Hepatic stellate cell (primary cell): ENCODE results near the gene PTPRG.

ENCODE experiments used
- DNase-seq: peaks from one replicate; pipeline ENCODE4 v3.0.0; 2011; ENCODE audit warnings: low spot score

The PTPRG gene

DNA sequence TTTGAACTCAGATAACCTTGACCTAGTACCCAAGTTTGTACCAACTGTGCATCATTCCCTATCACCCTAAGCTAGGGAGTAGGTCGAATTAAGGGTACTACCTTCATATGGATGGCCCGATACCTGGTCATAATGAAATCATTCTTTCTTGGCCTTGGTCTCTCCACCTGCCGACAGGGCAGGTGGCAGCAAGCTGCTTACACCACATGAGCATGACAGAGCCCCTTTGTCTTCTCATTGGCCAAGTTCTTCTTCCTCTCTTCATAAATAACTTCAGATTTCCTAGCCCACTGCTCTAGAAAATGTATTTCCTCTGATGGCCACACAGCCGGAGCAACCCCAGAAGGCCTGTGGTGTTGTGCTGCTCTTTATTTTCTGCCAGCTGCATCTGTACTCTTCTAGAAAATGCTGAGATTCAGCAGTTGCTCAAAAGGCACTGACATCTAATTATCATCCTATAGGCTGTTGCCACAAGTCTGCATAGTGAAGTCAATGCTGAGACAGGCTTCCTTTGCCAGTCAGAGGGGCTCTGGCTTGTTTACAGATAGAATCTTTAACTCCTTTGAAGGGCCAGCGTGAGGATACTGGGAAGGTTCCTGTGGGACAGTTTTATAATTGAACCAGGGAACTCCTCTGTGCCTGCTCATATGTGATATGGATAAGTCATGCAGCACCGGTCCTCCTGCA, 304.2 kb downstream of the PTPRG start:
- no peak for DNase-seq

DNA sequence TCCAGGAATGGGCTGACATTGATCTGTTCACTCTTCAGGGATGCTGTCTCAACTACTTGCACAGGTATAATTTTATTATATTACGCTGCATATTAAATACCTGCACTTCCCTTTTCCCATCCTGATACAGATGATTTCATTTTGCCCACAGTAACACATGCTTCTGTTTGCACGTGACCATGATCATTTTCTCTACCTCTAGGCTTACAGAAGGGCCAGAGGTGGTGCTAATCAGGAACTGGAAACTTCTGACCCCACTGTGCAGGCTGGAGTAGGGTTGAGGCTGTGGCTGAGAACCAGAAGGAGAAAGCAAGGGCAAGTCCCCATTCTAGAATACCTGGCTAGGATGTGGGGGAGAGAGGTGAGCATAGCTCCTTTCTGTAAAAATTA, 304.8 kb downstream of the PTPRG start:
- DNase-seq = no peak

DNA sequence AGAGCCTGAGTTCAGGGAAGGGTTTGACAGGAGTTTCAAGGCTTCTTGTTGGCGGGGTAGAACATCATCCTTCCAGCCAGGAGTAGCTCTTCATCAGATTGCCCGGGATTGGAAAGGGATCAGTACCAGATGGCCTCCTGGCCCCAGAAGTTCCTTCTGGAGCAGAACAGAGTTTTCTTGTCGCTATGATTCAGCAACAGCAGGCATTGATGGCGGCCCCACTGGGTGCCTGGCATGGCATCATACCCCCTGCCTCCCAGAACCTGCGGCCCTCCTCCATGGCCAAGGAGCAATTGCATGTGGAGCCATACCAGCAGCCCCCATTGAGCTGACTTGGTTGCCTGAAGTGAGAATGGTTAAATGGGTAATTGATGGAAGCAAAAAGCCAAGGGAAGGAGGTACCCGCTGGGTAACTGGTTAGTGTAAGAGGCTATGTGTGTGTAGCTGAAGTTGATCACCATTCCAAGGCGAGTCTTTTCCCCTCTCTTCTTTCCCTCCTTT, 305.6 kb downstream of the PTPRG start:
- DNase-seq = no peak

DNA sequence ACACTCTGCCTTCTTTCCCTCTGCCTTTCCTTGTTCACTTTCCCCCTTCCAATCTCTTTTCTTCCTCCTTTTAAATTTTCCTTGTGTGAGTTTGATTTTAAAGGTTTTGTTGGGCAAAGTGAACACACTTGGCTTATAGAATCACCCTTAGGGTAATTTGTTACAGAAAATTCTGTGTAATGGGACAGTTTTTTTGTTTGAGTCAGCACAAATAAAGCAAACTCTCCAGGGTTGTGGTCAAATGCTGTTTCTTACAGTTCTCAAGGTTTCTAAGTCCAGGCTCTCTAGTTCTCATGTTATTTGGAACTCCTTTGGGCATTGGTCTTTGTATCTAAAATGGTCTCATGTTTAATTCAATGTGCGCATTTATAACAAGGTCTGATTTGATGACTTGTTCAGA, 307.1 kb downstream of the PTPRG start:
- no peak for DNase-seq

DNA sequence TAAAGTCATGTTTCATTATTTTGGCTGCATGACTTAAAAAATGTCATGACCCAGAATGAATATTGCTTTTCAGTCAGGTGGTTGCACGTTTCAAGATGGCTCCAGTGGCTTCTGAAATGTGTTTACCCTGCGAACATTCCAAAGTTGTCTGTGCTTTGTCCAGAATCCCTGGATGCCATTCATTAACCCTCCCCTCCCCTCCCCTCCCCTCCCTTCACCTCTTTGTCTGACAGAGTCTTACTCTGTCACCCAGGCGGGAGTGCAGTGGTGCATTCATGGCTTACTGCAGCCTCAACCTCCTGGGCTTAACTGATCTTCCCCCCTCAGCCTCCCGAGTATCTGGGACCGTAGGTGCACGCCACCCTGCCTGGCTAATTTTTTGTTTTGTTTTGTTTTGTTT, 308.0 kb downstream of the PTPRG start:
- no peak for DNase-seq

DNA sequence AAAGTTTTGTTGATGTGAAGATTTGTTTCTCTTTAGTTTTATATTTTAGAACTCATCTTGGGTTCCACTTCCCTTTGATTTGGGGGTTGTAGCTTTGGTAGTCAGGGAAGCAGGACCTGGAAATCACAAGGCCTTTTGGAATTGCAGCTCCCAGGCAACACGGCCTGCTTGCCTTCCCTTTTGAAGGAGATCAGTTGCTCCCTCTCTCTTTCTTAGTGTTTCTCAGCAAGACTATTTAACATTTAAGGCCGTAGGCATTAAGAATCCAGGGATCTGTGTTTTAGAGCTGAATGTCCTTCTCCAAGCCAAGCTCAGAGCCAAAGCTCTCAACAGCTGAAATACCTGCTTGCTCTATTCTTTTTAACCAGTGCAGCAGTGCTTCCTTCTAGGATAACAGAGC, 310.3 kb downstream of the PTPRG start:
- DNase-seq = no peak

DNA sequence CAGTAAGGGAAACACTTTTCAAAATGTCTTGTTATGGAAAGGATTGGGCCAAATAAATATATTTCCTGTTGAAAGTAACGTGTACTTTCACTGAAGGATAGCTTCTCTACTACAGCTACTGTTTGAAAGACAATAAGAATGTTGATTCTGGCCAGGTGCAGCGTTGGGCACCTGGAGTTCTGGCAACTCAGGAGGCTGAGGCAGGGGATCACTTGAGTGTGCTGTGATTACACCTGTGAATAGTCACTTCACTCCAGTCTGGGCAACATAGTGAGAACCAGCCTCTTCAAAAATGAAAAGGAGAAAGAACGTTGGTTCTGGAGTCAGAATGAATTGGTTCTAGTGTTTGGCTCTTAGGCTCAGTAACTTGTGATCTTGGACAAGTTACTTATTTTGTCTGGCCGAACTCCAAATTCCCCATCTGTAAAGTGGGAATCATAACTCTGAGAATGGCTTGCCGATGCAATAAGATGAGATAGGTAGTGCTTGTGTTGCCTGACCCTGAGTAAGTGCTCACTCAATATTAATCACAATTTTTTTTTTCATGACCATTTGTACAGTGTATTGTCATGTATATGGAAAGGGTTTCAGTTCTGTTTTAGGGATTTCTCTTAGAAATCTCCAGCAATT, 310.8 kb downstream of the PTPRG start:
- no peak for DNase-seq

DNA sequence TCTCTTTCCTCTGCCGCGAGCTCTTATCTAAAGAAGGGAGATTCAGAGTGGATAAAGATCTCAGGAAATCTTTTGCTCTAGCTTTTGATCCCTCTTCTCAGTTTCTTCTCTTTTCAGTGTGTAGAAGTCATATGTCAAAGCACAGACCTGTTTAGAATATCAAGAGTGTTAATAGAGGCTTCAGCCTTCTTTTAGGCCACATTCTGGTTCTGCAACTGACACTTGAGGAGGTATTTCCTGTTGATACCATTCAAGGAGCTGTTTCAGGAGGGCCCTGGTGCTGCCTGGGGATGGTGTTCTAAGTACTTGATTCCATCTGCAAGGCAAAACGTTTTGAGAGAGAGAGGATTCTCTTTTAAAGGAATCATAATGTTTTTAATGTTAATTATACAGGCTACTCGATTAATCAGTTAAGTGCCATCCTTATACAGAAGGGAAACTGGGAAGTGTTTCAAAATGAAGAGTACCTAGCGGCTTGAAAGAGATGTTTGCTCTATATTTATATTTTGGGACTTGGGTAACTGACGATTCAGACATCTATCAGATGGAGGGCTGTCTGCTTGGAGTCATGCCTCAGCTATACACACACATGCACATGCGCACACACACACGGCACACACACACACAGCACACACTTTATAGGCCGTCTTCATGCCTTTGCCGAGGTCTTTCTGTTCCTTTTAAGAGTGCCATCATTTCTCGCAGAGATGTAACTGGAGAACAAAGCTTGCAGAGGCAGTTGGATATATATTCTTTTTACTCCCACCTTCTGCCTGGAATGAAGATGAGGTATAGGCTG, 313.9 kb downstream of the PTPRG start:
- no peak for DNase-seq

DNA sequence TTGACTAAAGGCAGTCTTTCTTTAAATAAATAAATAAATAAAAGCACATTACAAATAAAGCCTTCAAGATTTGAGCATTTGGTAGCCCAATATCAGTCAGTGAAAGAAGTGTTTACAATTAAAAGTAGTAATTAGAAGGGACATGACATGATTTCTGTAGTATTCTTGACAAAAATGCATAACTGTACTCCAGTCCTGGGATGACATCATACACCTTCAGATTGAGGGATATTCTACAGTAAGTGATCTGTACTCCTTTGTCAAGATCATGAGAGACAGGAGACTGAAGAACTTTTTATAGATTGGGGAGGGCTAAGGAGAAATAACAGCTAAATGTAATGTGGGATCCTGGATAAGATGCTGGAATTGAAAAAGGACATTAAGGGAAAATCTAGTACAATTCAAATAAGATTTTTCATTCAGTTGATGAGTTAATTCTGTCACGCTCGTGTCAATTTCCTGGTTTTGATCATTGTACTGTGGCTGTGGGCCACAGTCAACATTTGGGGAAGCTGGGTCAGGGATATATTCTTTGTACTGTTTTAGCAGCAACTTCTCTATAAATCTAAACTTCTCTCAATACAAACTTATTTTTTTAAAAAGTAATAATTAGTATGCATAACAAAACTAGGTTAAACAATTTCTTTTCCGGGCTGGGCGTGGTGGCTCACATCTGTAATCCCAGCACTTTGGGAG, 314.8 kb downstream of the PTPRG start:
- no peak for DNase-seq

DNA sequence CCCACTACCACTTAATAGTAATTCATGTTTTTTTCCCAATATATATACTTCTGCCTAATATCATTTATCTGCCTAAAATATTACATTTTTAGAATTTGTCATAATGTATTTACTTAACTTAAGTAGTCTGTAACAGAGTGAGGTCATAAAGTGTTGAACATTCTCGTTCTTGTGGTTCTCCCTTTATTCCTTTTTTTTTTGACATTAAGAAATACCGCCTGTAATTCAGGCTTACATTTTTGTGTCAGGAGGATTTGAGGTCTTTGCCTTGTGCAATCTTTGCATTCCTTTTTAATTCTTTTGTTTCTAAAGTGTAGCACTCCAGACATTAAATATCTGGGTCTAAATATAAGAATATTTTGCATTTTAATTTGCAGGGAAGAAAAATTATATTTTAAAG, 315.4 kb downstream of the PTPRG start:
- no peak for DNase-seq

DNA sequence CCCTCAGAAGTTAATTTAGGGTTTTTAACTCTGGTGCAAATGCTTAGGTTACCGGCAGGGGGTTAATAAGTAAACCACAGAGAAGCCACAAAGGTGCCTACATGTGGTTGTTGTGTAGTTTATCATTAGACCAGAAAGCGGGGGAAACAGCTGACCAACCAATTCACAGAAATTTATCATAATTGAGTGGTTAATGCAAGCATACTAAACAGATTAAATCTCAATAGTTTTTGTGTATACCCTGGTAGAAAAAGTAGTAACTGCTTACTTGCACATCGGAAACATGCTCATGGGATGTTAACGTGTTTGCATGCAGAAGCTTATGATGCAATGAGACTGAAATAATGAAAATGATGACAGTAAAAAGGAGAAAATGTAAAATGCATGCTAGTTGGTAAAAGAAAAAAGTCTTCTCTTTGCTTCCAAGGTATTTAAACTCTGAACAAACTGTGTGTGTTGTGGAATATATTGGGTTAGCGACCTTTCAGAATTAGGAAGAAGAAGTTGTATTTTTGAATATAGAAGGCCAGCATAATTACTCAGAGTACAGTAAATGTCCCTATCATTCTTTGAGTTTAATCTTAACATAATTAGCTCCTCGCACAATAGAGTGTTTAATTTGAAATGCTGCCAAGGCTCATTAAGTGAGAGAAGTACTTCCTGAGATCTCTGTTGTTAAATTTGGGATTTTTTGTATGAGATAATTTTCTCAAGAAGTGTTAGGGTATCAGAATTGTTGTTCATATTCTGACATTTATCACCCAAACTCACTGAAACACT, 316.2 kb downstream of the PTPRG start:
- no peak for DNase-seq

DNA sequence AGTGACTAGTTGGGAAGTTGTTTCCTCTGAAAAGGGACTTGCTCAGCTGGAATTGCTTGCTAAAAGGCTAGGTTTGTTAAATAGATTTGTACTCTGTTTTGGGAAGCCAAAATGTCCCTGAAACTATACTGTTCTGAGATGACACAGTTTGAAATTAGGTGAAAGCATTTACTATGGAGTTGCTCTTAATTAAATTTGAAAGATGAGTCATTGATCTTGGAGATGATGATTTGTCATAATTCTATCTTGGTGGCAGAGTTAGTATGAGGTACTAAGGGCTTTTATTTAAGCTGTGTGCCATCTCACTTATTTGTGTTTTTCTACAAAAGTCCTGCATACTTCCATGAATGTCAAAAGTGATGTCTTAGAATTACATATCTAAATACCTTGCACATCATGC, 320.9 kb downstream of the PTPRG start:
- no peak for DNase-seq

DNA sequence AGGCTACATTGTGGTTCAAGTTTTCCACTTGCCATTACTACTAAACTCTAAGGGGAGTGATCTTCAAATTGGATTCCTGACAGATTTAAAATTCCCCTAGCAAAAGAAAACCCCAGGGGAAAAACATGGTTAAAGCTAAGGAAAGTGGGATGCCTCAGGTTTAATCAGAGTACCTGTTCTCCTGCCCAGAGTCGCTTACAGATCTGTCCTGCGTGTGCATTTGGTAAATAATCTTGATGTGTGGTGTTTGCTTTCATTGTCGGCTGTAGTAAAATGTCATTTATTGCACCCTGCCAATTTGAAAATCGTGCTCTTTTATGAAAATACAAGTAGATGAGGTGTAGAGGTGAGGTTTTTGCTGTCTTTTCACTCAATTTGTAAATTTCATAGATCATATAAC, 323.4 kb downstream of the PTPRG start:
- no peak for DNase-seq

DNA sequence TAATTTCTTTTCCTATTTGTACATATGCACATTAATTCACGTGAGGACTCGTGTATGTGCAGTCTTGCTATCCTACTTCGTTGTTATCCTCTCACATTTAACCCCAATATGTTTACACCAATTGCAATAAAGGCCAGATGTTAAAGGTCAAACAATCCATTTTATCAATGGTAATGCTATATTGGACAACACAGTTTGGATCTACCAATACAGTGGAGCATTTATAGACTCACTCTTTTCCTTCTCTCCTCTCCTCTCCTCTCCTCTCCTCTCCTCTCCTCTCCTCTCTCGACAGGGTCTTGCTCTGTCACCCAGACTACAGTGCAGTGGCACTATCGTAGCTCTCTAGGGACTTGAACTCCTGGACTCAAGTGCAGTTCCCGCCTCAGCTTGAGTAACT, 324.0 kb downstream of the PTPRG start:
- no peak for DNase-seq

DNA sequence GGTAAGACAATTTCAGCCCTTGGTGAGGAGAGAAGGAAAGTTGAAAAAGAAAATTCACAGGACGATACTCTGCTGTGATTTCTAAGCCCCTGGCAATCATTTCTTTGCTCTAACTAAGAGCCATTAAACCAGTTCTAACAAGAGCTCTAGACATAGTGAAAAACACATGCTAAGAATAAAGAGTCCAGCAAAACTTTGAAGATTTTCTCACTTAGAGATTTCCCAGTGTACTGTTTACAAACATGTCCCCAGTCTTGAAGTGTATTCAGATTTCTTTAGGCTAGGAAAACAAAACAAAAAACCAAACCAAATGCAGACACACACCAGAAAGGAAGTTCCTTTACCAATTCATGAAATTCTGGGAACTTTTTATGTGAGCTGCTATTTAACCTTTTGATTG, 325.8 kb downstream of the PTPRG start:
- no peak for DNase-seq

DNA sequence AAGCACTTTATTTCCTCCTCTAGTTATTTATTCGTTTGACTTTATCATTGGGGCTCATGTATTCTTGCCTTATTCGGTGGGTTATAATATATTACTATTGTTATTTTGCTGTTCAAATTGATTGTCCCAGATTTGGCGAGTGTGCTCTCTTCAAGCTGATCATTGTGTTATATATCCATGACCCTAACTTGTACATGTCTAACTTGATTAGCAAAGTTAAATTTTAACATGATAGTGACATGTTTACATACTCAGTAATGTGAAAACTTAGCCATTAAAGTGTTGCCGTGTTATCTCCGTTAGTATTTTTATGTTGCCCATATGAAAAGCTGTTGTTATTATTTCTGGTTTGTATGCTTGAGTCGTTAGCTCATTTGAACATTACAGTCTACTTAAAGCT, 327.9 kb downstream of the PTPRG start:
- no peak for DNase-seq

DNA sequence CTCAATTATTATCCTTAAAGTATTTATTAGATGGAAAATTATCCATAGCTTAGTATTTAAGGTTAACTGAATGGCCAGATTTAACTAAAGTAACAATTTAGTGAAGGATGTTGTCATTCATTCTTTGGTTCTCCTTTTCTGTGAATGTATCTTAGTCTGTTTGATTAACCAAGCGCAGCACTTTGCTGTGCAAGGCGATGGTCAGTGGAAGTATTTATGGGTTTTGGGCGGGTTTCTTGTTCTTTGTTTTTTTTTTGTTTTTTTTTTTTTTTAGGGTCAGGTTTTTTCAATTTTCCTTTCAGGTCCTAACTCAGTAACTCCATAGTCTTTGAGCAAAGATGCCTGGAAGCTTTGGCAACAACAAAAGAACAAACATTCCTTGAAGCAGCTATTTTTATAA, 328.8 kb downstream of the PTPRG start:
- DNase-seq = no peak

DNA sequence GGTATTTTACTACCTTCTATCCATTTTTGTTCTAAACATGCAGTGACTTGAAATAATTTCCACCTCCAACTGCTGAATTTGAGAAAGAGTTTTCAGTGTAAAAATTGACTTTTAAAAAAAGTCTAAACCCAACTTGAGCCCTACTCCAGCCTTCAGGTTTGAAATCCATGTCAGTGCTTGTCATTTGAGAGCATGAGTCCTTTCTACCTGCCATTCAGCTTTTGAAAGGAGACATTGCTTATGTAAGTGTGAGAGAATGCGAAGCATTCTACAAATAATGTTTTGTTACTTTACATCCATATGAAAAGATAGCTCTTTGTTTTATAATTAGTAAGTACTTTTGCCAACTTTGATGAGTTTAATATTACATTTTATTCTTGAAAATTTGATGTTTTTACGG, 329.2 kb downstream of the PTPRG start:
- no peak for DNase-seq

DNA sequence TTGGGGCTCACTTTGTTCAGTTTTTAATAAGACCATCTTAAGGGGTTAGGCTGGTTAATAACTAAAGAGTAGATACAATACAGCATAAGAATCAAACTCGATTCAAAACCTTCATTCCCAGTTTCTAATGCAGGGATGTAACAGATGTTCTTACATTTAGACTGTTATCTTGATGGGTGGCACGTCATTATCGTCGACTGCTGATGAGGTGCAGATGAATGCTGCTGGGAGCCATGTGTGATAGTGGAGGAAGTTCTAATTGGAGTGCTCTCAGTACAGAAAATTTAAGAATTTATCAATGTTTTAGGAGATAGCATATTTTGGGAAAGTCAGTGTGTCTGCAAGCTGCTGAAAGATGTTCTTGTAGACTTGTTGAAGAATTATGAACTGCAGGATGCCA, 331.5 kb downstream of the PTPRG start:
- no peak for DNase-seq

DNA sequence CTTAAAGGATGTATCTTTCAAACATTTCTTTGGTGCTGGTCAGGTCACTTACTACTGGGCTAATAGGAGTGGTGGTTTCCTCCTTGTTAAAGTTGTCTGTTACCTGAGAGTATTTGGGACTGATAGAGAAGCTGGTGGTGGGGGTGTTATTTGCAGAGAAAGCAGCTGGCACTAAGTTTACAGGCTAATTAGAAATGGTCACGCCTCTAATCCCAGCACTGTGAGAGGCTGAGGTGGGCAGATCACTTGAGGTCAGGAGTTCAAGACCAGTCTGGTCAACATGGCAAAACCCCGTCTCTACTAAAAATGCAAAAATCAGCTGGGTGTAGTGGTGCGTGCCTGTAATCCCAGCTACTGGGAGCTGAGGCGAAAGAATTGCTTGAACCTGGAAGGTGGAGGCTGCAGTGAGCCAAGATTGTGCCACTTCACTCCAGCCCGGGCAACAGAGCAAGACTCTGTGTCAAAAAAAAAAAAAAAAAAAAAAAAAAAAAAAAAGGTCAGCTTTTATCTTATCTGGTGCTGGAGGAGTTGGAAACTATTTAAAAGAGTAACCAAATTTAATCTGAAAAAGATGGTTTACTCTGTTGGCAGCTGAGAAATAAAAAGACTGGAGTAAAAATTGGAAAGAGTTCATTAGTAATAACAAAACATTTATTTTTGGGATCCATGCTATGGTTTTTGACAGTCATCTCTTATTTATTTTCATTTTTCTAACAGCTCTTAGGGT, 332.6 kb downstream of the PTPRG start:
- no peak for DNase-seq
